Activated T-cell treated with anti-CD3 and anti-CD28 coated beads, Interleukin-2, amount 50 U/mL, for 72 hours (primary cell): ENCODE measurements around the gene RAB3C. TPM values are rescaled to one million over a fixed set of nuclear protein-coding genes. Genes with fewer than 3 reads are reported as not detected.

ENCODE experiments used
- ATAC-seq, 2 donors: fragments of 150-1000 bp; cut with Tn5 transposase; replicated peaks in 1 of 2; 2 replicates each; pipeline ENCODE4 v1.10.0; 2021; ENCODE audit warnings: moderate library complexity in 2 of 2, mild to moderate bottlenecking in 1 of 2
- DNase-seq, 2 donors: peaks; one replicate each; pipeline ENCODE4 v3.0.0; 2021 to 2022; ENCODE audit warnings: mixed read lengths in 1 of 2
- H3K27ac Mint-ChIP-seq: one replicate; pipeline ENCODE4 v1.8.0; 2022; ENCODE audit warnings: mild to moderate bottlenecking, moderate library complexity, mixed read lengths
- H3K27me3 Mint-ChIP-seq: one replicate; pipeline ENCODE4 v1.8.0; 2022; ENCODE audit warnings: low read depth, mixed read lengths
- H3K36me3 Mint-ChIP-seq, 2 donors: one replicate each; pipeline ENCODE4 v1.8.0; 2022; ENCODE audit warnings: mixed read lengths in 2 of 2, mild to moderate bottlenecking in 1 of 2; ENCODE audit not compliant: insufficient read depth in 2 of 2
- H3K4me1 Mint-ChIP-seq: one replicate; pipeline ENCODE4 v1.8.0; 2022; ENCODE audit warnings: low read depth, mixed read lengths
- H3K4me3 Mint-ChIP-seq, 2 donors: one replicate each; pipeline ENCODE4 v1.8.0; 2022; ENCODE audit warnings: mild to moderate bottlenecking in 2 of 2, mixed read lengths in 2 of 2, moderate library complexity in 2 of 2
- H3K9me3 Mint-ChIP-seq, 2 donors: one replicate each; pipeline ENCODE4 v1.8.0; 2022; ENCODE audit warnings: mixed read lengths in 2 of 2
- total RNA-seq, 2 donors: library from RNA; stranded (reverse); gene quantifications; one replicate each; pipeline ENCODE4 v1.2.3, GENCODE V29; 2022

Gene RAB3C
- total RNA-seq, 2 donors from 2014 or later = not detected

GRCh38 chr5:58885260-58885659 is 302.4 kb downstream of the RAB3C start:
- Mint-ChIP-seq H3K9me3 (no peaks in the 10 kb centered on the region), H3K4me1 (peaks cover 33% of the 10 kb centered on the region), H3K4me3 (no peak overlapping the region), H3K27me3 (peaks cover 7% of the 10 kb centered on the region), H3K27ac (no peak overlapping the region), H3K36me3 (no peaks in the 10 kb centered on the region)
- DNase-seq = no peak
- ATAC-seq = no peak

- Mint-ChIP-seq H3K4me3 (peak overlapping the region; percentile 23 to 93), H3K4me1 (peaks cover 46% of the 10 kb centered on the region), H3K27me3 (peaks cover 7% of the 10 kb centered on the region), H3K36me3 (no peaks in the 10 kb centered on the region), H3K9me3 (no peaks in the 10 kb centered on the region), H3K27ac (peak overlapping the region; percentile 99)
- DNase-seq (peak; percentile 66 to 80), ATAC-seq (peak; percentile 68 to 69)
These were observed 303.7 kb downstream of the RAB3C start for GRCh38 chr5:58886315-58887207.

- Mint-ChIP-seq H3K27me3 (peaks cover 7% of the 10 kb centered on the region), H3K4me1 (peaks cover 52% of the 10 kb centered on the region), H3K27ac (peak overlapping the region; percentile 99), H3K4me3 (peak overlapping the region; percentile 23 to 54), H3K9me3 (no peaks in the 10 kb centered on the region), H3K36me3 (no peaks in the 10 kb centered on the region)
- DNase-seq (peak in 1 of 2 donors; percentile 10), ATAC-seq (peak in 1 of 2 donors; percentile 5)
These were observed 304.4 kb downstream of the RAB3C start for GRCh38 chr5:58887311-58887710.

- DNase-seq (peak; percentile 4 to 23), ATAC-seq (peak in 1 of 2 donors; percentile 23)
- Mint-ChIP-seq H3K27ac (peak overlapping the region; percentile 80), H3K27me3 (peaks cover 5% of the 10 kb centered on the region), H3K4me1 (peaks cover 55% of the 10 kb centered on the region), H3K9me3 (no peaks in the 10 kb centered on the region), H3K36me3 (no peaks in the 10 kb centered on the region), H3K4me3 (peak overlapping the region; percentile 23 to 54)
These were observed 305.0 kb downstream of the RAB3C start for GRCh38 chr5:58887721-58888409.

GRCh38 chr5:58890265-58890664 is 307.4 kb downstream of the RAB3C start:
- H3K9me3 Mint-ChIP-seq = no peaks in the 10 kb centered on the region
- H3K27ac Mint-ChIP-seq = no peak overlapping the region
- no peaks in the 10 kb centered on the region for H3K36me3 Mint-ChIP-seq
- peaks cover 55% of the 10 kb centered on the region for H3K4me1 Mint-ChIP-seq
- no peak for DNase-seq
- H3K4me3 Mint-ChIP-seq = no peak overlapping the region
- ATAC-seq = no peak
- no peaks in the 10 kb centered on the region for H3K27me3 Mint-ChIP-seq

- H3K4me3 Mint-ChIP-seq = peak overlapping the region; percentile 73 to 82
These were observed 307.8 kb downstream of the RAB3C start for GRCh38 chr5:58890701-58891085.

GRCh38 chr5:58891086-58891970 is 308.5 kb downstream of the RAB3C start:
- ATAC-seq (peak; percentile 81 to 82), DNase-seq (peak; percentile 56 to 74)
- Mint-ChIP-seq H3K4me3 (peak overlapping the region; percentile 73 to 82), H3K36me3 (no peaks in the 10 kb centered on the region), H3K4me1 (peaks cover 52% of the 10 kb centered on the region), H3K27me3 (no peaks in the 10 kb centered on the region), H3K9me3 (no peaks in the 10 kb centered on the region), H3K27ac (peak overlapping the region; percentile 88)

More at GRCh38 chr5:58890701-58891085, 307.8 kb downstream of the RAB3C start:
- ATAC-seq = no peak
- H3K9me3 Mint-ChIP-seq = no peaks in the 10 kb centered on the region
- H3K36me3 Mint-ChIP-seq = no peaks in the 10 kb centered on the region
- no peaks in the 10 kb centered on the region for H3K27me3 Mint-ChIP-seq
- peak overlapping the region; percentile 26 for H3K27ac Mint-ChIP-seq
- no peak for DNase-seq
- H3K4me1 Mint-ChIP-seq = peaks cover 55% of the 10 kb centered on the region

- H3K9me3 Mint-ChIP-seq = no peaks in the 10 kb centered on the region
- H3K27me3 Mint-ChIP-seq = no peaks in the 10 kb centered on the region
- peaks cover 45% of the 10 kb centered on the region for H3K4me1 Mint-ChIP-seq
These were observed 309.1 kb downstream of the RAB3C start for GRCh38 chr5:58891971-58892343.

GRCh38 chr5:58893551-58893950 is 310.7 kb downstream of the RAB3C start:
- Mint-ChIP-seq H3K9me3 (no peaks in the 10 kb centered on the region), H3K4me1 (peaks cover 29% of the 10 kb centered on the region), H3K4me3 (no peak overlapping the region), H3K36me3 (no peaks in the 10 kb centered on the region), H3K27me3 (no peaks in the 10 kb centered on the region), H3K27ac (no peak overlapping the region)
- no peak for ATAC-seq
- DNase-seq = no peak

More at GRCh38 chr5:58891971-58892343, 309.1 kb downstream of the RAB3C start:
- Mint-ChIP-seq H3K27ac (peak overlapping the region; percentile 88), H3K36me3 (no peaks in the 10 kb centered on the region), H3K4me3 (peak overlapping the region; percentile 38 to 82)
- ATAC-seq (no peak), DNase-seq (no peak)

GRCh38 chr5:58898006-58898405 is 315.1 kb downstream of the RAB3C start:
- Mint-ChIP-seq H3K36me3 (no peaks in the 10 kb centered on the region), H3K9me3 (no peaks in the 10 kb centered on the region), H3K4me3 (no peak overlapping the region), H3K4me1 (no peaks in the 10 kb centered on the region), H3K27ac (no peak overlapping the region), H3K27me3 (no peaks in the 10 kb centered on the region)
- DNase-seq = no peak
- no peak for ATAC-seq

- ATAC-seq = peak in 1 of 2 donors; percentile 45
- no peak overlapping the region for H3K27ac Mint-ChIP-seq
- H3K4me3 Mint-ChIP-seq = no peak overlapping the region
- H3K9me3 Mint-ChIP-seq = no peaks in the 10 kb centered on the region
- no peaks in the 10 kb centered on the region for H3K4me1 Mint-ChIP-seq
- DNase-seq = no peak
- H3K27me3 Mint-ChIP-seq = no peaks in the 10 kb centered on the region
- no peaks in the 10 kb centered on the region for H3K36me3 Mint-ChIP-seq
These were observed 315.7 kb downstream of the RAB3C start for GRCh38 chr5:58898538-58898937.

- H3K4me3 Mint-ChIP-seq = no peak overlapping the region
- ATAC-seq (no peak), DNase-seq (no peak)
- no peaks in the 10 kb centered on the region for H3K4me1 Mint-ChIP-seq
- H3K36me3 Mint-ChIP-seq = no peaks in the 10 kb centered on the region
- H3K27me3 Mint-ChIP-seq = no peaks in the 10 kb centered on the region
- H3K27ac Mint-ChIP-seq = no peak overlapping the region
- peaks cover 0 to 2% of the 10 kb centered on the region in 2 donors for H3K9me3 Mint-ChIP-seq
These were observed 318.4 kb downstream of the RAB3C start for GRCh38 chr5:58901271-58901670.
